SU-DHL-6 (cell line): Measurements from ENCODE around the gene SDCCAG8.

Source experiments
- H2AFZ ChIP-seq: fragments of 200-600 bp; sonication (generic); 2 replicates; pipeline ENCODE4 v1.6.1; 2014; ENCODE audit warnings: low read depth, mild to moderate bottlenecking, moderate library complexity, mixed read lengths, antibody characterized with exemption, low read length; ENCODE audit not compliant: severe bottlenecking
- H3F3A ChIP-seq: fragments of 200-600 bp; shearing (Covaris generic); 2 replicates; pipeline ENCODE4 v1.6.0; 2016; ENCODE audit warnings: antibody characterized with exemption, mild to moderate bottlenecking; ENCODE audit not compliant: insufficient read depth
- H3K27ac ChIP-seq: fragments of 200-600 bp; sonication (generic); 2 replicates; pipeline ENCODE4 v1.5.1; 2016; ENCODE audit warnings: low read depth, mild to moderate bottlenecking, low read length, moderate library complexity, mixed read lengths
- H3K27me3 ChIP-seq: fragments of 200-600 bp; sonication (generic), shearing (Covaris generic); 2 replicates; pipeline ENCODE4 v1.6.0; 2014; ENCODE audit warnings: mild to moderate bottlenecking, low read length
- H3K36me3 ChIP-seq: fragments of 200-600 bp; sonication (generic); 2 replicates; pipeline ENCODE4 v1.6.1; 2014; ENCODE audit warnings: mild to moderate bottlenecking, low read length, mixed read lengths
- H3K4me2 ChIP-seq: fragments of 300-600, 200-600 bp; shearing (Covaris generic), sonication (generic); 2 replicates; pipeline ENCODE4 v1.6.0; 2014; ENCODE audit warnings: low read length, low read depth, mild to moderate bottlenecking; ENCODE audit not compliant: poor library complexity, severe bottlenecking
- H3K4me3 ChIP-seq: fragments of 200-600 bp; sonication (generic); 2 replicates; pipeline ENCODE4 v1.5.1; 2014; ENCODE audit warnings: antibody characterized with exemption, low read length, mild to moderate bottlenecking, mixed read lengths; ENCODE audit not compliant: insufficient read depth, poor library complexity, severe bottlenecking
- H3K79me2 ChIP-seq: fragments of 200-600 bp; sonication (generic); 2 replicates; pipeline ENCODE4 v1.6.1; 2014; ENCODE audit warnings: mild to moderate bottlenecking, low read length, moderate library complexity; ENCODE audit not compliant: insufficient read depth
- H3K9ac ChIP-seq: fragments of 200-600 bp; sonication (generic); 2 replicates; pipeline ENCODE4 v1.7.0; 2014; ENCODE audit warnings: mild to moderate bottlenecking, low read length
- H3K9me2 ChIP-seq: fragments of 200-600 bp; sonication (generic); replicated peaks from 2 replicates; pipeline ENCODE4 v1.6.1; 2014; ENCODE audit warnings: low read length; ENCODE audit not compliant: insufficient read depth
- H3K9me3 ChIP-seq: fragments of 200-600 bp; sonication (generic); 2 replicates; pipeline ENCODE4 v1.6.1; 2014; ENCODE audit warnings: low read length, mixed read lengths; ENCODE audit not compliant: insufficient read depth
- H4K20me1 ChIP-seq: fragments of 200-600 bp; sonication (generic); 2 replicates; pipeline ENCODE4 v1.6.1; 2014; ENCODE audit warnings: low read depth, mild to moderate bottlenecking, antibody characterized with exemption, low read length, moderate library complexity, mixed read lengths
- CTCF ChIP-seq: fragments of 200-600 bp; sonication (generic); IDR thresholded peaks from one replicate; pipeline ENCODE4 v1.5.1; 2017; ENCODE audit warnings: antibody characterized with exemption, mild to moderate bottlenecking, low read length, moderate library complexity; ENCODE audit not compliant: insufficient read depth, poor library complexity, severe bottlenecking
- EZH2phosphoT487 ChIP-seq: fragments of 200-600 bp; sonication (generic), shearing (Covaris generic); conservative IDR thresholded peaks from 2 replicates; pipeline ENCODE4 v1.6.1; 2018; ENCODE audit warnings: mild to moderate bottlenecking, antibody characterized with exemption, low read length, moderate library complexity, mixed read lengths

SDCCAG8 gene

GRCh38 chr1:243253926-243254232, 2.0 kb upstream of the SDCCAG8 start:
- peaks cover 23% of the 10 kb centered on the region for H4K20me1 ChIP-seq

GRCh38 chr1:243254233-243254926, 1.5 kb upstream of the SDCCAG8 start:
- Histone ChIP-seq H4K20me1 (peaks cover 23% of the 10 kb centered on the region), H2AFZ (peak overlapping the region; percentile 50), H3K36me3 (no peaks in the 10 kb centered on the region), H3K9me2 (no peaks in the 10 kb centered on the region), H3K9ac (peak overlapping the region; percentile 70), H3K27me3 (no peaks in the 10 kb centered on the region), H3K79me2 (peaks cover 82% of the 10 kb centered on the region), H3K4me3 (peak overlapping the region; percentile 69), H3K27ac (peak overlapping the region; percentile 77), H3K9me3 (no peaks in the 10 kb centered on the region), H3K4me2 (peak overlapping the region; percentile 100), H3F3A (peaks cover 6% of the 10 kb centered on the region; the same call in 1 of the 2 replicates)
- TF ChIP-seq EZH2phosphoT487 (no peak), CTCF (no peak)

More at GRCh38 chr1:243253926-243254232, 2.0 kb upstream of the SDCCAG8 start:
- peak overlapping the region; percentile 100 for H3K4me2 ChIP-seq
- TF ChIP-seq EZH2phosphoT487 (no peak), CTCF (no peak)
- H3K9me2 ChIP-seq: no peaks in the 10 kb centered on the region
- H3K27ac ChIP-seq: peak overlapping the region; percentile 77; the same call in 1 of the 2 replicates
- peaks cover 85% of the 10 kb centered on the region for H3K79me2 ChIP-seq
- no peaks in the 10 kb centered on the region for H3K27me3 ChIP-seq
- no peak overlapping the region for H2AFZ ChIP-seq
- H3K9me3 ChIP-seq: no peaks in the 10 kb centered on the region
- peak overlapping the region; percentile 69 for H3K4me3 ChIP-seq
- no peaks in the 10 kb centered on the region for H3K36me3 ChIP-seq
- H3F3A ChIP-seq: peaks cover 6% of the 10 kb centered on the region; the same call in 1 of the 2 replicates
- H3K9ac ChIP-seq: peak overlapping the region; percentile 70

- H3K4me3 ChIP-seq: peak within 1 kb of the TSS; percentile 87
Observed at GRCh38 chr1:243254927-243255790, 682 bp upstream of the SDCCAG8 start, which contains the start of gene CEP170. CEP170 (minus strand) TSS chr1:243255281; CDS start chr1:243225280, 30,001 bp downstream.

More at GRCh38 chr1:243254927-243255790, 682 bp upstream of the SDCCAG8 start, which contains the start of gene CEP170:
- peaks cover 20% of the 10 kb centered on the region for H4K20me1 ChIP-seq
- peak within 1 kb of the TSS; percentile 100 for H3K4me2 ChIP-seq
- H3K9me2 ChIP-seq: no peaks in the 10 kb centered on the region
- H3F3A ChIP-seq: peaks cover 6% of the 10 kb centered on the region; the same call in 1 of the 2 replicates
- peaks cover 74% of the 10 kb centered on the region for H3K79me2 ChIP-seq
- H3K36me3 ChIP-seq: no peaks in the 10 kb centered on the region
- no peaks in the 10 kb centered on the region for H3K9me3 ChIP-seq
- H3K9ac ChIP-seq: peak within 1 kb of the TSS; percentile 70
- H2AFZ ChIP-seq: peak within 1 kb of the TSS; percentile 64
- H3K27me3 ChIP-seq: no peaks in the 10 kb centered on the region
- H3K27ac ChIP-seq: peak within 1 kb of the TSS; percentile 77
- no peak for TF ChIP-seq EZH2phosphoT487
- TF ChIP-seq CTCF: no peak
